Cardiac muscle cell (in vitro differentiated cells and primary cell): ENCODE data around the gene KCNQ1. TPM values are rescaled to one million over a fixed set of nuclear protein-coding genes. Genes with fewer than 3 reads are reported as not detected.

Experiments used
- DNase-seq, 2 donors: peaks; one replicate each; pipeline versions ENCODE4 v3.0.0 to v3.0.0-alpha.2; 2010 to 2017; ENCODE audit warnings: low read depth in 1 of 2, low spot score in 1 of 2
- H3K27ac ChIP-seq: fragments of 200-600 bp; sonication (generic); 2 replicates; pipeline ENCODE4 v1.5.1; 2016
- H3K27me3 ChIP-seq: fragments of 200-600 bp; sonication (generic); 2 replicates; pipeline ENCODE4 v1.6.0; 2016; ENCODE audit warnings: control low read depth
- H3K36me3 ChIP-seq: fragments of 200-600 bp; sonication (generic); 2 replicates; pipeline ENCODE4 v1.5.1; 2016; ENCODE audit warnings: control low read depth
- H3K4me1 ChIP-seq: fragments of 200-600 bp; sonication (generic); 2 replicates; pipeline ENCODE4 v1.8.1; 2017; ENCODE audit warnings: low read depth, mild to moderate bottlenecking, mixed run types
- H3K4me3 ChIP-seq: fragments of 200-600 bp; sonication (generic); 2 replicates; pipeline ENCODE4 v1.5.1; 2016; ENCODE audit warnings: mild to moderate bottlenecking
- H3K9me3 ChIP-seq: fragments of 200-600 bp; sonication (generic); 2 replicates; pipeline ENCODE4 v1.5.1; 2017; ENCODE audit warnings: low read depth, mild to moderate bottlenecking, control low read depth
- polyA plus RNA-seq: library from polyadenylated mRNA; unstranded; fragments of >200 nt; fragmentation: Nextera tagmentation; extraction: Ambion mirVana; gene quantifications from 2 replicates; pipeline ENCODE4 v1.2.1, GENCODE V29; 2016
- total RNA-seq: library from RNA; depleted of rRNA; stranded (reverse); fragments of >200 nt; gene quantifications from 2 replicates; pipeline ENCODE4 v1.2.3, GENCODE V29; 2016
- TF ChIP-seq, protein P1 (sequence below): IDR thresholded peaks from 2 replicates; pipeline ENCODE4 v1.5.1; 2012; ENCODE audit warnings: low read depth, mild to moderate bottlenecking, low read length

KCNQ1 gene
- total and polyA plus RNA-seq, 2 experiments from 2014 or later = 13.9 to 18.6 TPM

DNA sequence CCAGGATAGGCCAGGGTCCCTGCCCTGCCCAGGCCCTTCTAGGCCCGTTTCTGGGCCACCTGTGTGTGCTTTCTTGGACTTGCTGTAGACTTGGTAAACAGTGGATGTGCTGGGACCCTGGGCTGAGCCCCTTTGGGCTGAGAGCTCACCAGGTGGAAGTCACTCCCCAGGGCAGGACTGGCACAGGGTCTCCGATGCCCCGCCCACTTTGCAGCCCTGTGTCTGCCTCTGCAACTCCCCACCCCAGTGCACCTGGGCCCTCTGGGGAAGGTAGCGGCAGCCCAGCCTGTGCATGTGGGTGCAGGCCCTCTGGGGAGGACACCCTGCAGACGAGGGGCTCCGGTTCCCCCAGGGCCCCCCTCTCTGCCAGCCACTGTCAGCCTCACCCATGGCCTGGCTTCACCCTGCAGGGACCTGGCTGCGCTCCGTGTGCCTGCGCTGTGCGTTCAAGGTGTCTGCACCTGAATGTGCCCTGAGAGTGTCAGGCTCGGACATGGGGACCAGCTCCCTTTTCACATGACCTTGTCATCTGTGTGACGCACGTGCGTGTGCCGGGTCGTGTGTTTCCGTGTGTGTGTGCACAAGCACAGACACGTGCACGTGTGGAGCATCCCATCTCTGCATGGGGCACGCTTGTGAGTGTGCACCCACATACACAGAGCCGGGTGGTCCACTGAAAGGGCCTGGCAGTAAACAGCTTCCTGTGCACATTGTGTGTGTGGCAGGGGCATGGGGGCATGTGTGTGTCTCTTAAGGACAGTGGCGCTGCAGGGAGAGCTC lies 136.5 kb downstream of the KCNQ1 start:
- no peak overlapping the region for H3K4me3 ChIP-seq
- DNase-seq = no peak
- peaks cover 13% of the 10 kb centered on the region for H3K4me1 ChIP-seq
- no peaks in the 10 kb centered on the region for H3K9me3 ChIP-seq
- TF ChIP-seq, protein P1, sequence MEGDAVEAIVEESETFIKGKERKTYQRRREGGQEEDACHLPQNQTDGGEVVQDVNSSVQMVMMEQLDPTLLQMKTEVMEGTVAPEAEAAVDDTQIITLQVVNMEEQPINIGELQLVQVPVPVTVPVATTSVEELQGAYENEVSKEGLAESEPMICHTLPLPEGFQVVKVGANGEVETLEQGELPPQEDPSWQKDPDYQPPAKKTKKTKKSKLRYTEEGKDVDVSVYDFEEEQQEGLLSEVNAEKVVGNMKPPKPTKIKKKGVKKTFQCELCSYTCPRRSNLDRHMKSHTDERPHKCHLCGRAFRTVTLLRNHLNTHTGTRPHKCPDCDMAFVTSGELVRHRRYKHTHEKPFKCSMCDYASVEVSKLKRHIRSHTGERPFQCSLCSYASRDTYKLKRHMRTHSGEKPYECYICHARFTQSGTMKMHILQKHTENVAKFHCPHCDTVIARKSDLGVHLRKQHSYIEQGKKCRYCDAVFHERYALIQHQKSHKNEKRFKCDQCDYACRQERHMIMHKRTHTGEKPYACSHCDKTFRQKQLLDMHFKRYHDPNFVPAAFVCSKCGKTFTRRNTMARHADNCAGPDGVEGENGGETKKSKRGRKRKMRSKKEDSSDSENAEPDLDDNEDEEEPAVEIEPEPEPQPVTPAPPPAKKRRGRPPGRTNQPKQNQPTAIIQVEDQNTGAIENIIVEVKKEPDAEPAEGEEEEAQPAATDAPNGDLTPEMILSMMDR = no peak
- H3K27me3 ChIP-seq = peaks cover 3% of the 10 kb centered on the region
- H3K27ac ChIP-seq = no peak overlapping the region
- H3K36me3 ChIP-seq = no peaks in the 10 kb centered on the region

DNA sequence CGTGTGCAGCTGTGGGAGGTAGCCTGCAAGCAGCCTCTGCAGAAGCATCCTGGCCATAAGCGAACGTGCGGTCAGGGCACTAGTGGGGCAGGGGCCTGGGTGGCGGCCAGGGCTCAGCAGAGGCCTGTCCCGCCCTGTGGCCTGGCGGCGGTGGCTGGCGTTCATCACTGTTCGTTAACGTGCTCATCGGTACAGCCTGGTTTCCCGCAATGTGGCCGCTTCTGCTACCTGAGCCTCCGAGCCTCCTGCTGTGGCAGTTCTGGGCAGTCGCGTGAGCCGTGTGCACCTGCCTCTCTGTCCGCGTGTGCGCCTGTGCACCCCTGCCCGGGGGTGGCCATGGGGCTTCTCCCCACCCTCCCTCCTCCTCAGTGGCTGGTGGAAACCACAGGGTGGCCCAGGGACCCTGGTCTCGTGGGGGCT lies 137.1 kb downstream of the KCNQ1 start:
- TF ChIP-seq, protein P1 = no peak
- Histone ChIP-seq H3K36me3 (no peaks in the 10 kb centered on the region), H3K9me3 (no peaks in the 10 kb centered on the region), H3K4me1 (peaks cover 13% of the 10 kb centered on the region), H3K4me3 (no peak overlapping the region), H3K27ac (no peak overlapping the region), H3K27me3 (peaks cover 5% of the 10 kb centered on the region)
- no peak for DNase-seq

DNA sequence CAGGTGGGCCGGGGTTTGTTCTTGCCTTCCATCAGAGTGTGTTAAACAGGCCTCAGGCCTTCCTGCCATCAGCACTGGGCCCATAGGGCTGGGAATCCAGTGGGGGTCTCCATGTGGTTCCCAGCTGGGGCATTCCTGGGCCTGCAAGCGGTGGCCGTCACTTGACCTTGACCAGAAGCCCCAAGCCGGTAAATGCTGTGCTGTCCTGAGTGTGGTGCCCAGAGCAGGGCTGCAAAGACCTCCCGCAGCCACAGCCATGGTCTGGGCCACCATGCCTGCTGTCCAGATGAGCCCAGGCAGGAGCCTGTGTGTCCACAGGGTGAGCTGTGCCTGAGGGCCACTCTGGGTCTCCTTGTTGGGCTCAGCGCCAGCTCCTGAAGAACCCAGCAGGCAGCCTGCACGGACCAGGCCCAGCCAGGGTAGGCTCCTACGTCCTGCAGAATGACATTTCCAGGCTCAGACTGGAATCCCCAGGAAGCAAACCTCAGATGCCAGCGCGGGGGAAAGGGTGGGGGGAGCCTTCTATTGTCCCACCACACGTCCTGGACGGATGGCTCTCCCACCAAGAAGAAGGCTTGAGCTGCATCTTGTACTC lies 137.6 kb downstream of the KCNQ1 start:
- Histone ChIP-seq H3K4me1 (peaks cover 8% of the 10 kb centered on the region), H3K27me3 (peaks cover 7% of the 10 kb centered on the region)
- peak in 1 of 2 donors; percentile 2 for DNase-seq

DNA sequence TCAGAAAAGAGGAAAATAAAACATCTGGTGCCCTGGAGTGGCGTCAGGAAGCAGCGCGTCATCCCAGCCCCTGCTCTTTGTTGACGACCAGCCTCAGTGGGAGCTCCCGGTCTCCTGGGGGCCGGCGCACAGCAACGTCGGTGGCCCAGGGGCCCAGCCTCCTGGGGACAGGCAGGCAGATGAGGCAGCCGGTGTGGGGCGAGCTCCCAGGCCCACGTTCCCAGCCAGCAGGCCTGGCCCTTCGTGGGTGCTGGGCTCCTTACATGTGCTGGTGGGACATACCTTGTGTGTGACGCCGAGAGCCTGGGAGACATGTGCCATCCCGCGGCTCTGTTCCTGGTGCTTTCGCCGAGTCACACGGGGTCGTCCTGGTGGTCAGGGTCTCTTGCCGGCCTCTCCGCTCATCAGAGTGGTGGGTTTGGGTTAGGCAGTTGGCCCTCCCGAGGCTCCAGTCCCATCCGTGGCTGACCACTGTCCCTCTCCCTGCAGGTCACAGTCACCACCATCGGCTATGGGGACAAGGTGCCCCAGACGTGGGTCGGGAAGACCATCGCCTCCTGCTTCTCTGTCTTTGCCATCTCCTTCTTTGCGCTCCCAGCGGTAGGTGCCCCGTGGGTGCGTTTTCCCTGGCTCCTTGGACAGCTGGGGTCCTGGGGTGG lies 138.3 kb downstream of the KCNQ1 start:
- H3K9me3 ChIP-seq = no peaks in the 10 kb centered on the region
- DNase-seq = no peak
- TF ChIP-seq, protein P1 = no peak
- H3K27ac ChIP-seq = no peak overlapping the region
- peaks cover 7% of the 10 kb centered on the region for H3K27me3 ChIP-seq
- H3K36me3 ChIP-seq = no peaks in the 10 kb centered on the region
- peaks cover 1% of the 10 kb centered on the region for H3K4me1 ChIP-seq
- H3K4me3 ChIP-seq = no peak overlapping the region

More for the DNA sequence above, 137.6 kb downstream of the KCNQ1 start:
- Histone ChIP-seq H3K4me3 (no peak overlapping the region), H3K36me3 (no peaks in the 10 kb centered on the region), H3K27ac (no peak overlapping the region), H3K9me3 (no peaks in the 10 kb centered on the region)
- TF ChIP-seq, protein P1 = no peak

DNA sequence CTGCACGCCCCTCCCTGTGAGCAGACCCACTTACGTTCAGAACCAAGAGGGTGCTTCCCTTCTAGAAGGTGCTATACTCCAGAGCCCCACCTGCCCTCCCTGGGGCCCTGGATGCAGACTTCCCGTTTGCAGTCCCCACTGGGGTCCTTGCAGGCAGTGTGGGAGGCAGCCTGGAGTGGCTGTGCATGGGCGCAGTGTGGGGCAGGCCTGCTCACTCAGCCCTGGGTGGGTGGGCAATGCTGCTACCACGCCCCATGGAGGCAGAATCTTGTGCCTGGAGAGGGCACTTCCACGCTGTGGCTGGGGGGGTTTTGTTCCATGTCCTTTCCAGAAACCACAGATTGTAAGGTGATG lies 138.8 kb downstream of the KCNQ1 start:
- Histone ChIP-seq H3K36me3 (no peaks in the 10 kb centered on the region), H3K4me1 (no peaks in the 10 kb centered on the region), H3K27ac (no peak overlapping the region), H3K4me3 (no peak overlapping the region), H3K9me3 (no peaks in the 10 kb centered on the region), H3K27me3 (peaks cover 7% of the 10 kb centered on the region)
- TF ChIP-seq, protein P1 = no peak
- DNase-seq = no peak
